Stimulated activated CD4-positive, alpha-beta T cell treated with anti-CD3 and anti-CD28 coated beads, Interleukin-15, amount 100 ng/mL, for 24 hours (primary cell): ENCODE results near the gene SMIM21.

Experiments used
- DNase-seq: peaks from one replicate; pipeline ENCODE4 v3.0.0-alpha.2; 2020

SMIM21 gene

GRCh38 chr18:75427603-75428002, at the start of gene SMIM21:
SMIM21 (minus strand) TSS chr18:75427703; CDS start chr18:75427563, 140 bp downstream.
- DNase-seq: no peak

- DNase-seq: no peak
Observed at GRCh38 chr18:75475228-75475627, 47.7 kb upstream of the SMIM21 start.

GRCh38 chr18:75474332-75474731, 46.8 kb upstream of the SMIM21 start:
- DNase-seq: no peak

- no peak for DNase-seq
Observed at GRCh38 chr18:75473316-75473715, 45.8 kb upstream of the SMIM21 start.

- no peak for DNase-seq
Observed at GRCh38 chr18:75472906-75473305, 45.4 kb upstream of the SMIM21 start.

GRCh38 chr18:75472396-75472795, 44.9 kb upstream of the SMIM21 start:
- no peak for DNase-seq

- no peak for DNase-seq
Observed at GRCh38 chr18:75471850-75472249, 44.3 kb upstream of the SMIM21 start.

GRCh38 chr18:75467851-75468250, 40.3 kb upstream of the SMIM21 start:
- no peak for DNase-seq

GRCh38 chr18:75467281-75467795, 39.8 kb upstream of the SMIM21 start:
- no peak for DNase-seq

- DNase-seq: no peak
Observed at GRCh38 chr18:75464356-75464755, 36.9 kb upstream of the SMIM21 start.

- no peak for DNase-seq
Observed at GRCh38 chr18:75462178-75462832, 34.8 kb upstream of the SMIM21 start.

- peak; percentile 58 for DNase-seq
Observed at GRCh38 chr18:75456199-75456631, 28.7 kb upstream of the SMIM21 start.

- DNase-seq: peak; percentile 24
Observed at GRCh38 chr18:75455249-75456198, 28.0 kb upstream of the SMIM21 start.

- DNase-seq: no peak
Observed at GRCh38 chr18:75454022-75454795, 26.7 kb upstream of the SMIM21 start.

GRCh38 chr18:75450906-75451305, 23.4 kb upstream of the SMIM21 start:
- no peak for DNase-seq

- DNase-seq: no peak
Observed at GRCh38 chr18:75441896-75442295, 14.4 kb upstream of the SMIM21 start.

GRCh38 chr18:75439348-75439747, 11.8 kb upstream of the SMIM21 start:
- DNase-seq: no peak

- DNase-seq: no peak
Observed at GRCh38 chr18:75438891-75439290, 11.4 kb upstream of the SMIM21 start.

- DNase-seq: no peak
Observed at GRCh38 chr18:75437979-75438378, 10.5 kb upstream of the SMIM21 start.

GRCh38 chr18:75433098-75433497, 5.6 kb upstream of the SMIM21 start:
- DNase-seq: no peak

GRCh38 chr18:75429975-75430374, 2.5 kb upstream of the SMIM21 start:
- DNase-seq: no peak

GRCh38 chr18:75428490-75428889, 987 bp upstream of the SMIM21 start:
- DNase-seq: no peak

- no peak for DNase-seq
Observed at GRCh38 chr18:75422341-75422910, 5.1 kb downstream of the SMIM21 start.
